Stimulated activated effector memory CD8-positive, alpha-beta T cell treated with anti-CD3 and anti-CD28 coated beads, Interleukin-12 subunit alpha, Interleukin-12 subunit beta, amount 100 ng/mL, for 72 hours (primary cell): ENCODE data around the gene MAN1C1.
"Not testable (repeated sequence)": the region's sequence is repeated elsewhere in the genome, so short reads cannot be mapped to it uniquely, and the experiment has no call there.

Experiments
- ATAC-seq: fragments of 150-1000 bp; cut with Tn5 transposase; 2 replicates; pipeline ENCODE4 v1.10.0; 2021
- DNase-seq, 2 donors: peaks; one replicate each; pipeline ENCODE4 v3.0.0; 2021 to 2022; ENCODE audit warnings: low spot score in 2 of 2
- H3K27ac Mint-ChIP-seq: one replicate; pipeline ENCODE4 v1.8.0; 2022; ENCODE audit warnings: mild to moderate bottlenecking, mixed read lengths
- H3K36me3 Mint-ChIP-seq: one replicate; pipeline ENCODE4 v1.8.0; 2022; ENCODE audit warnings: mild to moderate bottlenecking, mixed read lengths
- H3K4me1 Mint-ChIP-seq: one replicate; pipeline ENCODE4 v1.8.0; 2022; ENCODE audit warnings: mixed read lengths
- H3K4me3 Mint-ChIP-seq: one replicate; pipeline ENCODE4 v1.8.0; 2022; ENCODE audit warnings: mild to moderate bottlenecking, mixed read lengths
- H3K9me3 Mint-ChIP-seq: one replicate; pipeline ENCODE4 v1.8.0; 2022; ENCODE audit warnings: mixed read lengths

Gene MAN1C1

DNA sequence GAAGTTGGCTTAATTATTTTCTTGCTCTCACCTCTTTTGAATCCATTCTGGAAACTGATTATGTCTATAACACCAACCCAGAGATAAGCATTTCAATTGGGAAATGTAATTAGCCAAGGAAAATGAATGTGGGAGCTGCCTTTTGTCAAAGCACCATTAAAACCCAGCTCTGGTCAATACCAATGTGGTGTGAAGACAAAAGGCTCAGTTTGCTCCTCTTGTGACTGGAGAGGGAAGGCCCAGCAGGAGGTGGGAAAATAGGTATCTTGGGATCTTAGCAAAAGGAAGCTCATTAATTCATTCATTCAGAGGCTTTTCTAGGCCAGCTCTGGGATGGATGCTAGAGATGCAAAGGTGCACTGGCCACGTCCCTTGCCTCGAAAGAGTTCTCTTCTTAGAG is 108.4 kb downstream of the MAN1C1 start:
- no peaks in the 10 kb centered on the region for H3K9me3 Mint-ChIP-seq
- no peaks in the 10 kb centered on the region for H3K36me3 Mint-ChIP-seq
- H3K27ac Mint-ChIP-seq = no peak overlapping the region
- ATAC-seq (no peak), DNase-seq (no peak)
- no peaks in the 10 kb centered on the region for H3K4me1 Mint-ChIP-seq
- no peak overlapping the region for H3K4me3 Mint-ChIP-seq

DNA sequence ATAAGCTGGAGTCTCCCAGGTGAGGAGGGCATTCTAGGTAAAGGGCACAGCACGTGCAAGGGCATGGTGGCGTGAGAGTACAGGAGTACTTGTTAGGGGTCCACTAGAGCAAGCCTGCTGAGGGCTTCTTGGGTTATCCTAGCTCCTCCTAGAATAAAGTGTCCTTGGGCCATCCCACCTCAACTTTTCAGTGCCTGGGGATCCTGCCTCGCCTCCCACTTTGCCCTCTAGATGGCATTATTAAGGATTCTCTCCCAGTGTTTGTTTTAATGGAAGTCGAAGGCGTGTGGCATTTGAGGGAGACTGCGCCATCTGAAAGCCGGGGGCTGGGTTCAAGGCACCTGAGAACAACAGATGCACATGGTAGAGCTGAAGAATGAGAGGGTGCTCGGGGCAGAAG is 108.9 kb downstream of the MAN1C1 start:
- Mint-ChIP-seq H3K36me3 (no peaks in the 10 kb centered on the region), H3K27ac (no peak overlapping the region), H3K9me3 (no peaks in the 10 kb centered on the region), H3K4me1 (peaks cover 2% of the 10 kb centered on the region), H3K4me3 (no peak overlapping the region)
- DNase-seq = no peak
- no peak for ATAC-seq

DNA sequence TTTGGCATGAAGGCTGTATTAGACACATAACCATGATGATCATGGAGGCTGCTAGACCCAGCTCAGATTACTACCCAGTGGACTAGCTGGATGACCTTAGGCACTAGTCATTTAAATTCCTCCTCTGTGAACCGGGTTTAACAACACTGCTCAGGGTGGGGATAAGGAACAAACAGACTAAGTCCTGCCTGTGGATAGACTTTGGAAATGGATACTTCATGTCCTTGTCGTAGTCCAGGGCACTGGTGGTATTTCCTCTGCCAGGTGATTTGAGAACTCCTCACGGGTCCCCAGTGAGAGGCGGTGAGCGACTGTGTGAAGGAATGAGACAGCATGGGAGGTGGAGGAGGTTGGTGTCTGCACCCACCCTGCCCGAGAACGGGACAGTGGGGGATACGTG is 110.5 kb downstream of the MAN1C1 start:
- ATAC-seq = no peak
- Mint-ChIP-seq H3K4me1 (peaks cover 17% of the 10 kb centered on the region), H3K4me3 (no peak overlapping the region), H3K9me3 (no peaks in the 10 kb centered on the region), H3K36me3 (no peaks in the 10 kb centered on the region), H3K27ac (no peak overlapping the region)
- no peak for DNase-seq

DNA sequence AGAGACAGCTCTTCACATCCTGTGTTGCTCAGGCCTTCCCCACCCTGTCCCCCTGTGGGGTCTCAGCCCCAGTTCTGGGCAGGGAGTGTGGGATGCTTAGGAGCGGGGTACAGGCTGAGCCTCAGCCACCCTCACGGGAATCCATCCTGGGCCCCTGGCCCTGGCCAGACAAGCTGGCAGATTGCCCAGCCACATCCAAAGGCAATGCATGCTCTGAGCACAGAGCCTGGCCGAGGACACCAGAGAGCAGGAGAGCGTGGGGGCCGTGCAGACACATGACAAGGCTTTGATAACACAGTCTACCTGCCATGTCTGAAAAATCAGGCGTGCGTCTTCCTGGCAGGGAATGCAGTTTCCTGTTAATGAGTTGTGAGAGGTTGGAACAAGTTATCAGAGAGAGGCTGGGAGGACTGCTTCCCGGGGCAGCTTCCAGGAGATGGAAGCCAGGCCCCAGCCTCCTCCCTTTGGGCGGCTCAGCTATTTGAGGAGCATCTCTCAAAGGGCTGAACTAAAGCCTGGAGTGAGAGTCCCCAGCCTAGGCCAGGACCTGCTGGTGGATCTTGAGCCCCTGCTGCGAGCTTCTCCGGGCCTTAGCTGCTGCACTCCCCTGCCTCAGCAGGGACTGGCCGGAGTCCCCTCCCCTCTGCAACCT is 111.2 kb downstream of the MAN1C1 start:
- no peak overlapping the region for H3K27ac Mint-ChIP-seq
- peaks cover 17% of the 10 kb centered on the region for H3K4me1 Mint-ChIP-seq
- no peak for ATAC-seq
- no peaks in the 10 kb centered on the region for H3K9me3 Mint-ChIP-seq
- no peak overlapping the region for H3K4me3 Mint-ChIP-seq
- H3K36me3 Mint-ChIP-seq = no peaks in the 10 kb centered on the region
- DNase-seq = no peak

DNA sequence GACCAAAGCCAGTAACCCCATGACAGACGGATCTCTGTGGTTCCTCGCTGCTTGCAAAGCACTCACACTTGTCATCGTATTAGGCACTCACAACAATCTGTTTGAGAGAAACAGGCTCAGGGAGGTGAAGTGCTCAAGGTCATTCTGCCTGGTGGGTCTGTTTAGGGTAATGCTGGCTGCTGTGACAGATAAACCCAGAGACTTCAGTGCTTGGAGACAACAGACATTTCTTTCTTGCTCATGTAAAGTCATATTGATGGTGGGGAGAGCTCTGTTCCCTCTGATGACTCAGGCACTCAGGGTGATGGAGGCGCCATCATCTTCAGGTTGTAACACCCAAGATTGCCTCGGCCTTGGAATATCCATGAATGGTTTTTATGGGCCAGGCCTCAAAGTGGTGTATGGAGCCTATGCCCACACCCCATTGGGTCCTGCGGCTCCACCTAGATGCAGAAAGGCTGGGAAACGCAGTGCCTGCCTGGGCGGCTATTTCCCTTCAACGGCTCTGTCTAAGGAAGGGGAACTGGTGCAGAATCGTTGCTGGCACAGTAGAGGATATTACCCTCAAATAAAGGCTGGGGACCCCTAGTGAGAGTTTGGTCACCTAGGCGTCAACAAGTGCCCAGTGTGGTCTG is 111.8 kb downstream of the MAN1C1 start:
- peaks cover 17% of the 10 kb centered on the region for H3K4me1 Mint-ChIP-seq
- H3K27ac Mint-ChIP-seq = no peak overlapping the region
- ATAC-seq = no peak
- no peak for DNase-seq
- H3K36me3 Mint-ChIP-seq = no peaks in the 10 kb centered on the region
- H3K9me3 Mint-ChIP-seq = no peaks in the 10 kb centered on the region
- no peak overlapping the region for H3K4me3 Mint-ChIP-seq

DNA sequence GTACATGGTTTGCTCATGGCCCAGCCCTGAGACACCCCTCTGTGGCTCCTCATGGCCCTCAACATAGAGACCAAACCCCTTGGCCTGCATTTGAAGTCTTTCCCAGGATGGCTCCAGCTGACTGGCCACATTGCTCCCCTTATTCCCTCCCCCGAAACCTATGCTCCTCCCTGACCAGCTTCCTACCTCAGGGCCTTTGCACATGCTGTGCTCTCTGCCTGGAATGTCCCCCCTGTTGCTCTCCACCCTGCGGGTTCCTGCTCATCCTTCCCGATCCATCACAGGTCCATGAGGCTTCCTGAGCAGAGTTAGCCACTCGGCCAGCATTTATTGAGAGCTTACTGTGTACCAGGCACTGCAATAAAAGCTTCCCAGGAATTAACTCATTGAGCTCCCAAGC is 112.5 kb downstream of the MAN1C1 start:
- Mint-ChIP-seq H3K9me3 (no peaks in the 10 kb centered on the region), H3K36me3 (no peaks in the 10 kb centered on the region), H3K4me1 (peaks cover 17% of the 10 kb centered on the region), H3K4me3 (no peak overlapping the region), H3K27ac (no peak overlapping the region)
- ATAC-seq = no peak
- no peak for DNase-seq

DNA sequence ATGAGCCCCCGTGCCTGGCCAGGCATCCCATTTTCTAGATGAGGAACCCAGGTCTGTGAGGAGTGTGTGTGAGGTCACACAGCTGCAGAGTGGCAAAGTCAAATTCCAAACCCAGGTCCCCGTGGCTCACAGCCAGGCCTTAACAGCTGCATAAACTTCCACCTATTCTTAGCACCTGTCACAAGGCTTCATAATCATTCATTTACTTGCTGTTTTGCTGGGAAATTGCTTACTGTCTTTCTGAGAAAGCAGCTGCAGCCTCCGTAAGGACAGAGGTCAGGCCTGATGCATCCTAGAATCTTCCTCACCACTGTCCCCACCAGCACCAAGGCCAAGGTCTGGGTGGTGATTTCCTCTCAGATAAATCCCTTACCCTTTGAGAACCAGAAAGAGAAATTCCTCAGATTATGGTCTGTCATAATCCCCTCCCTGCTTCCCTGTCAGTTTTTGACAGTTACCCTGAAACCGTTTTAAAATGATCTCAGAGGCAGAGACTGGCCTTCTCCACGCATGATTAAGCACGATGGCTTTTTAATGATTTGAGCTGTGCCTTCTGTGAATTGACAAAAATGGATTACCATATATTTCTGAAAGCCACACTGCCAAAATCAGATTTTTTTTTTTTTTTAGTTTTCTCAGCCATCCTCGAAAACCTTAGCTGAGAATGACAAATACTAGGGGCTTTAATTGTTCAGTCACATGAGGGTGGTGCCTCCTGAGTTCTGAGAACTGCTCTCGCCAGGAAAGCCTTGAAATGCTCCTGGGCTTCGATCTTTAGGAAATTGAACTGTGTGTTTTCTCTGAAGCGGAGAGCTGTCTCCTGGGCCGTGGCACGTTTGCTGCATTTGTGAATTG is 113.4 kb downstream of the MAN1C1 start:
- no peak for DNase-seq
- ATAC-seq = no peak
- Mint-ChIP-seq H3K36me3 (no peaks in the 10 kb centered on the region), H3K9me3 (no peaks in the 10 kb centered on the region), H3K27ac (no peak overlapping the region), H3K4me3 (no peak overlapping the region), H3K4me1 (peaks cover 17% of the 10 kb centered on the region)

DNA sequence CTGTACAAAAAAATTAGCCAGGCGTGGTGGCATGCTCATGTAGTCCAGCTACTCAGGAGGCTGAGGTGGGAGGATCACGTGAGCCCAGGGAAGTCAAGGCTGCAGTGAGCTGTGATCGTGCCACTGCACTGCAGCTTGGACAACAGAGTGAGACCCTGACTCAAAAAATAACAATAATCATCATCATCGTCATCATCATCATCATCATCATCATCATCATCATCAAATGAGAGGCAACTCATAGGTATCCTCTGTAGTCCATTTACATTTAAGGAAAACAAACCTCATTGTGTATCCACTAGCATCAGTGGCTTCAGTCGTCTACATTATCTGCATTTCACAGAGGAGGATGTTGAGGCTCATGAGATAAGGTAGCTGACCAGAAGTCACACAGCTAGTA is 114.6 kb downstream of the MAN1C1 start:
- H3K4me1 Mint-ChIP-seq = peaks cover 17% of the 10 kb centered on the region
- peak overlapping the region; percentile 58 for H3K27ac Mint-ChIP-seq
- H3K9me3 Mint-ChIP-seq = no peaks in the 10 kb centered on the region
- ATAC-seq = no peak
- H3K4me3 Mint-ChIP-seq = no peak overlapping the region
- DNase-seq = no peak
- H3K36me3 Mint-ChIP-seq = no peaks in the 10 kb centered on the region

DNA sequence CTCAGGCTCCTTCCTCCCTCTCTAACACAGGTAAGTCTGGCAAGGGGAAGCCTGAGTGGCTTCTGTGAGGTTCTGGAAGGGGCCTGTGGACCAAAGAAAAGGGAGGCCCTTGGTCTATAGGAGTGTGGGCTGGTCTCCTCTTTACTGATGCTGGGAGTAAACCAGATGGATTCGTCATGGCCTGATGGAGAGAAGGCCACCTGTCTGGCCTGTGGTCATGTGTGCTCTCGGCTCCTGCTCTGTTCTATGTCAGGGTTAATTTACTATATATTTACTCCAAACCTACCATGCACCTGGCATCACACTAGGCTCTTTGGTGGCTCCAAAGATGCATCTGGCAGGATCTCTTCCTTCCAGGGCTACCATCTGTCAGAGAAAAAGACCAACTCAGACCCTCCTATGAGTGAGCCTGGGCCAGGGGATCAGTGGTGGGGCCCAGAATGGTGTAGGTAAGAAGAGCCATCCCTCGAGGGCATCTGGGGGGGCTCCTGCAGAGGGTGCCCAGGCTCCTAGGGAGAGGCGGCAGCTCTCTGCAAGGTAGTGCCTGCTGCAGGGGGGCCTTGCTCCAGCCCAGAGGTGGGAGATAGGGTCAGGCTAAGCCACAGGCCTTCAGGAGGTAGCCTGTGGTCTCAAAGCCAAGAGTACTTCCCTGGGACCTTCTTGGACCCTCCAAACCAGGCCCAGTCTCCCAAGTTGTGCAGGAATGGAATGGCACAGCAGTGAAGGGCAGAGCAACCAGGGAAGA is 115.2 kb downstream of the MAN1C1 start:
- Mint-ChIP-seq H3K27ac (no peak overlapping the region), H3K4me3 (no peak overlapping the region)
- ATAC-seq = no peak

DNA sequence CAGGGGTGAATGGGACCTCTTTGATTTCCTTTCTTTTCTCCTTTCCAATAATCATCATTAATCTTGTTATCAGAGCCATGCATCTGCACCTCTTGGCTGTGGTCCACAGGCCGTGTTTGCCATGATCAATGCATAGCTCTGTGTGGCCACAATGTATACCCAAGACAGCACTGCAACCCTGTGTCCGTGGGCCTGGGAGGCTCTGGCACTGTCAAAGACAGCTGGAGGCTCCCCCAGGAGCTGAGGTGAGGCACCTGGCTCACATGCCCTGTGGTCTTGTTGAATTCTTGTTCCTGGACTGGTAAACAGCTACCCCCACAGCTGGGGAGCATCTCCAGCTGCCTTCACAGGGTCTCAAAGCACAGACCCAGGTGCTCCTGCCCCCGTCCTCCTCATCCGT is 116.2 kb downstream of the MAN1C1 start:
- Mint-ChIP-seq H3K4me1 (peaks cover 17% of the 10 kb centered on the region), H3K4me3 (no peak overlapping the region), H3K27ac (no peak overlapping the region), H3K36me3 (no peaks in the 10 kb centered on the region), H3K9me3 (no peaks in the 10 kb centered on the region)
- no peak for ATAC-seq
- DNase-seq = no peak

More for the DNA sequence above, 115.2 kb downstream of the MAN1C1 start:
- no peak for DNase-seq
- peaks cover 17% of the 10 kb centered on the region for H3K4me1 Mint-ChIP-seq
- H3K36me3 Mint-ChIP-seq = no peaks in the 10 kb centered on the region
- H3K9me3 Mint-ChIP-seq = no peaks in the 10 kb centered on the region

DNA sequence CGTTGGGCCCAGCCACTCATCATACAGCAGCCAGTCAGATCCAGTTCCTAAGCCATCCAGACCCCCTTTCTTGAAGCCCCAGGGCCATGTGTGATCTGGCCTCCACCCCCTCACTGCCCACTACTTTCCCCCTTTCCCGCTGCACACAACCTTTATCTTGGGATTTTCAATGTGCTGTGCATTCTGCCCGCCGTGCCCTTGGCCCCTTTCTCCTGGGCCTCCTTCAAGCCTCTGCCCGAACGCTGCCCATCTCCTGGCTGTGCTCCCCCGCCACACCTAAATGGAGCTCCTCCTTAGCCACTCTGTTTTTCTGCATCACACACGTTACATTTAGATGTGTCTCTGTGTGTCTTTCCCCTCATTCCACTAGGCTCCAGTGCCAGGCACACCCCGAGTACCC is 116.7 kb downstream of the MAN1C1 start:
- ATAC-seq (no peak), DNase-seq (no peak)
- no peaks in the 10 kb centered on the region for H3K9me3 Mint-ChIP-seq
- no peak overlapping the region for H3K4me3 Mint-ChIP-seq
- no peak overlapping the region for H3K27ac Mint-ChIP-seq
- no peaks in the 10 kb centered on the region for H3K36me3 Mint-ChIP-seq
- peaks cover 17% of the 10 kb centered on the region for H3K4me1 Mint-ChIP-seq

DNA sequence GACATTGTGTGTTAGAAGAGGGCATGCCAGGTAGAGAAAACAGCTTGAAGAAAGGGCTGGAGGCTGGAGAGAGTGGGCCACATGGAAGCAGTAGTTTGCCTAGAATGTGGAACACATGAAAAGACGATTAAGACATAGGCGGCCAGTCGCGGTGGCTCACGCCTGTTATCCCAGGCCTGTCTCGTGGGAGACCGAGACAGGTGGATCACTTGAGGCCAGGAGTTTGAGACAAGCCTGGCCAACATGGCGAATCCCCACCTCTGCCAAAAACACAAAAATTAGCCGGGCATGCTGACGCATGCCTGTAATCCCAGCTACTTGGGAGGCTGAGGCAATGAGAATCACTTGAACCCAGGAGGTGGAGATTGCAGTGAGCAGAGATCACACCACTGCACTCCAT is 118.4 kb downstream of the MAN1C1 start:
- peaks cover 19% of the 10 kb centered on the region for H3K4me1 Mint-ChIP-seq
- not testable (repeated sequence) for H3K27ac Mint-ChIP-seq, DNase-seq, H3K9me3 Mint-ChIP-seq, H3K4me3 Mint-ChIP-seq, H3K36me3 Mint-ChIP-seq, ATAC-seq

DNA sequence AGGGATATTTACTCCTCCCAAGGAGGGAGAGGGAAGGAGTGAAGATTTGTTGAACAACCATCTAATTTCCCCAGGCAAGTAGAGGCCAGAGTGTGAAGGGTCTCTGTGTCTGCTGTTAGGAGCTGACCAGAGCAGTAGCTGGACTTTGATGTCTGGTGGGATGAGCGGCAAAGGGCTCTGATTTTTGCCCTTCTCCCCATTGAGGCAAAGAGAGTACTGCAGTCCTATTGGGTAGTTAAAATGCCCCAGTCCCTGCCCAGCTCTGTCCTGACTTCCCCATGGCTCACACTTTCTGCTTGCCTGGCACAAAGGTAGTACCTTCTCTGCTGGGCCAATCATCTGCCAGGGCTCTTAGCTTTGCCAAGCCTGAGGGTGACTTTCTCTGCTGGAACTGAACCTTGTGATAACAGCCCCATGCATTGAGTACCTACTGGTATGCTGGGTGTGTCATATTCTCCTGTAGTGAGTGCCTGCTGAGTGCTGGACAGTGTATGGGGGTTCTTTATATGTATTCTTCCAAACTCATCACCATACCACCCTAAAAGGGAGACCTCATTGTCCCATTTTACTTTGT is 119.5 kb downstream of the MAN1C1 start:
- H3K9me3 Mint-ChIP-seq = no peaks in the 10 kb centered on the region
- ATAC-seq (no peak), DNase-seq (no peak)
- peaks cover 15% of the 10 kb centered on the region for H3K4me1 Mint-ChIP-seq
- H3K36me3 Mint-ChIP-seq = no peaks in the 10 kb centered on the region
- H3K4me3 Mint-ChIP-seq = no peak overlapping the region
- no peak overlapping the region for H3K27ac Mint-ChIP-seq

DNA sequence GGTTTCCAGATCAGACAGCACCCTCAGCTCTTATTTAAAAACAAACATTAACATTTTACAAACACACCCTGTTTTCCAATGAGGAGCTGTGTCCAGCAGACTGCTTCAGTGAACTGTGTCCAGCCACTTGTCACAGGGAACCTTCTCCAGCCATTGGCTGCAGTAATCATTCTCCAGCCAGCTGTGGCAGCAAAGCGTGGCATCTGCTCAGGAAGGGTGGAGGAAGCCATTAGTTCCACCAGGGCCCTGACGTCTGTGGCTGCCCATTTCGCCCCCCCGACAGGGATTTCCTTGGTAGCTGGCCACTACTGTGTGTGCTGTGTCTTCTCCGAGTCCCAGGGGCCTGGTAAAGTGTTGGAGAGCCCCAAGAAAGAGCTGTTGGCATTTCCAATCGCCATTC is 120.5 kb downstream of the MAN1C1 start:
- no peak overlapping the region for H3K4me3 Mint-ChIP-seq
- H3K9me3 Mint-ChIP-seq = no peaks in the 10 kb centered on the region
- H3K36me3 Mint-ChIP-seq = no peaks in the 10 kb centered on the region
- ATAC-seq = no peak
- no peak overlapping the region for H3K27ac Mint-ChIP-seq
- peaks cover 14% of the 10 kb centered on the region for H3K4me1 Mint-ChIP-seq
- DNase-seq = no peak

DNA sequence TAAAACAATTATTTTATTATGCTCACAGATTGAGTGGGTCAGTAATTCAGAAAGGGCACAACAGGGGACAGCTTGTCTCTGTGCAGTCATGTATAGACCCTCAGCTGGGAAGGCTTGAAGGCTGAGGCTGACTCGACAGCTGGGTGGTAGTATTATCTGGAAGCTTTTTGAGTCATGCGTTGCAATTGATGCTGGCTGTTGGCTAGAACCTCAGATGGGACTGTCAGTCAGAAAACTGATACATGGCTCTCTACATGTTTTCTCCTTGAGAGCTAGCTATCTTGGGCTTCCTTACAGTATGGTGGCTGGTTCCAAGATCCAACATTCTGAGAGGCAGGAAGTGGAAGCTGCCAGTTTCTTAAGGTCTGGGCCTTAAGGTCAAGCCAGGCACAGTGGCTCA is 121.9 kb downstream of the MAN1C1 start:
- H3K4me1 Mint-ChIP-seq = peaks cover 15% of the 10 kb centered on the region
- H3K4me3 Mint-ChIP-seq = no peak overlapping the region
- H3K9me3 Mint-ChIP-seq = no peaks in the 10 kb centered on the region
- DNase-seq = no peak
- no peaks in the 10 kb centered on the region for H3K36me3 Mint-ChIP-seq
- no peak overlapping the region for H3K27ac Mint-ChIP-seq
- ATAC-seq = no peak
